H1 (cell line): Measurements from ENCODE around the gene CLPTM1L. TPM values are rescaled to one million over a fixed set of nuclear protein-coding genes. Genes with fewer than 3 reads are reported as not detected.
"Not testable (repeated sequence)": the region's sequence is repeated elsewhere in the genome, so short reads cannot be mapped to it uniquely, and the experiment has no call there.

Experiments
- CTCF ChIA-PET: fragments of 300-600 bp; sonication (Branson Sonifier 250); formaldehyde crosslinking; loops from one replicate; lab custom pipeline; 2021; ENCODE audit not compliant: partially characterized antibody; lab: Charles Lee
- POLR2A ChIA-PET: fragments of 300-600 bp; sonication (Branson Sonifier 250); formaldehyde crosslinking; loops from one replicate; lab custom pipeline; 2021; ENCODE audit warnings: inconsistent platforms; ENCODE audit not compliant: partially characterized antibody; lab: Charles Lee
- DNase-seq, 2 experiments: peaks; one replicate each; pipeline versions ENCODE4 v3.0.0 to v3.0.0-alpha.2; 2010 to 2022; ENCODE audit warnings: low spot score in 2 of 2, low read depth in 1 of 2, mixed read lengths in 1 of 2
- FAIRE-seq: peaks from 2 replicates; lab custom pipeline; 2011; peaks lifted over from hg19 to GRCh38; lab: Jason Lieb, UNC
- H2AFZ ChIP-seq: 2 replicates; pipeline ENCODE4 v1.8.1; 2012; ENCODE audit warnings: low read length, inconsistent platforms
- H2AK5ac ChIP-seq: 2 replicates; pipeline ENCODE4 v1.6.1; 2013; ENCODE audit warnings: low read depth, low read length
- H2BK120ac ChIP-seq: replicated peaks from 2 replicates; pipeline ENCODE3; 2013; ENCODE audit warnings: low read depth, low read length, inconsistent platforms
- H2BK12ac ChIP-seq: 2 replicates; pipeline ENCODE4 v1.6.1; 2013; ENCODE audit warnings: low read depth, low read length
- H2BK15ac ChIP-seq: 2 replicates; pipeline ENCODE4 v1.6.1; 2013; ENCODE audit warnings: low read length
- H2BK20ac ChIP-seq: 2 replicates; pipeline ENCODE4 v1.6.1; 2013; ENCODE audit warnings: low read length
- H2BK5ac ChIP-seq: 2 replicates; pipeline ENCODE4 v1.6.1; 2013; ENCODE audit warnings: low read depth, low read length
- H3K14ac ChIP-seq: 2 replicates; pipeline ENCODE4 v1.6.1; 2013; ENCODE audit warnings: inconsistent platforms; ENCODE audit not compliant: insufficient read length
- H3K18ac ChIP-seq: 2 replicates; pipeline ENCODE4 v1.6.1; 2013; ENCODE audit warnings: low read length; ENCODE audit errors: extremely low read depth
- H3K23ac ChIP-seq: 2 replicates; pipeline ENCODE4 v1.6.1; 2013; ENCODE audit warnings: inconsistent platforms; ENCODE audit not compliant: insufficient read length
- H3K23me2 ChIP-seq: 2 replicates; pipeline ENCODE4 v1.6.1; 2013; ENCODE audit warnings: low read depth, low read length
- H3K27ac ChIP-seq: 2 replicates; pipeline ENCODE4 v1.6.1; 2011; ENCODE audit warnings: low read depth, low read length, inconsistent platforms
- H3K27me3 ChIP-seq, 4 experiments: replicated peaks in 1 of 4; 1 replicate in 1 of 4; 2 replicates in 3 of 4; pipeline versions ENCODE4 v1.6.1 to v1.8.1; 2011 to 2013; ENCODE audit warnings: low read length in 3 of 4, mild to moderate bottlenecking in 3 of 4, inconsistent platforms in 2 of 4, mixed read lengths in 2 of 4, moderate library complexity in 1 of 4; ENCODE audit not compliant: control insufficient read depth in 3 of 4, insufficient read depth in 3 of 4; ENCODE audit errors: extremely low read depth in 1 of 4
- H3K36me3 ChIP-seq, 4 experiments: 2 replicates each; pipeline versions ENCODE4 v1.6.1 to v1.8.1; 2011 to 2013; ENCODE audit warnings: mild to moderate bottlenecking in 4 of 4, low read length in 3 of 4, moderate library complexity in 2 of 4, control low read depth in 1 of 4, inconsistent platforms in 1 of 4; ENCODE audit not compliant: insufficient read depth in 4 of 4, control insufficient read depth in 2 of 4
- H3K4ac ChIP-seq: replicated peaks from 2 replicates; pipeline ENCODE3; 2013; ENCODE audit warnings: low read length, low read depth, mixed read lengths, inconsistent platforms; ENCODE audit not compliant: insufficient read length
- H3K4me1 ChIP-seq, 4 experiments: replicated peaks in 1 of 4; 1 replicate in 1 of 4; 2 replicates in 3 of 4; pipeline versions ENCODE4 v1.6.1 to v1.8.1; 2011 to 2013; ENCODE audit warnings: low read length in 3 of 4, inconsistent platforms in 2 of 4, mixed read lengths in 1 of 4; ENCODE audit not compliant: insufficient read depth in 4 of 4, control insufficient read depth in 3 of 4
- H3K4me2 ChIP-seq, 2 experiments: 2 replicates each; pipeline versions ENCODE4 v1.6.1 to v1.8.1; 2011 to 2013; ENCODE audit warnings: low read depth in 2 of 2, low read length in 2 of 2, control low read depth in 1 of 2, inconsistent platforms in 1 of 2, mild to moderate bottlenecking in 1 of 2; ENCODE audit not compliant: insufficient read depth in 1 of 2
- H3K4me3 ChIP-seq, 4 experiments: fragments of 200-600, 300-600 bp in 1 of 4; sonication (generic), shearing (Covaris generic), sonication (Bioruptor Twin) in 1 of 4; 2 replicates each; pipeline versions ENCODE4 v1.5.1 to v1.8.1; 2011 to 2016; ENCODE audit warnings: low read length in 4 of 4, low read depth in 3 of 4, control low read depth in 2 of 4, inconsistent platforms in 2 of 4, mild to moderate bottlenecking in 2 of 4, mixed read lengths in 1 of 4, moderate library complexity in 1 of 4; ENCODE audit not compliant: insufficient read depth in 2 of 4; ENCODE audit errors: extremely low read depth in 1 of 4
- H3K56ac ChIP-seq: replicated peaks from 2 replicates; pipeline ENCODE3; 2013; ENCODE audit warnings: low read depth, mild to moderate bottlenecking, mixed read lengths, low read length, inconsistent platforms; ENCODE audit not compliant: insufficient read length
- H3K79me1 ChIP-seq: 2 replicates; pipeline ENCODE4 v1.6.1; 2013; ENCODE audit warnings: low read depth, low read length, control low read depth
- H3K79me2 ChIP-seq, 2 experiments: 2 replicates each; pipeline versions ENCODE4 v1.6.1 to v1.8.1; 2012 to 2013; ENCODE audit warnings: low read length in 2 of 2, mild to moderate bottlenecking in 2 of 2, inconsistent platforms in 1 of 2; ENCODE audit not compliant: insufficient read depth in 2 of 2, control insufficient read depth in 1 of 2
- H3K9ac ChIP-seq, 4 experiments: replicated peaks in 1 of 4; 1 replicate in 1 of 4; 2 replicates in 3 of 4; pipeline versions ENCODE4 v1.6.1 to v1.8.1; 2011 to 2013; ENCODE audit warnings: low read depth in 3 of 4, low read length in 3 of 4, control low read depth in 2 of 4, mild to moderate bottlenecking in 2 of 4, moderate library complexity in 2 of 4, inconsistent platforms in 1 of 4; ENCODE audit errors: extremely low read depth in 1 of 4
- H3K9me3 ChIP-seq, 2 experiments: 2 replicates each; pipeline versions ENCODE4 v1.6.1 to v1.8.1; 2012 to 2013; ENCODE audit warnings: mild to moderate bottlenecking in 2 of 2, moderate library complexity in 2 of 2, control low read depth in 1 of 2, inconsistent platforms in 1 of 2, low read depth in 1 of 2, low read length in 1 of 2, mixed read lengths in 1 of 2; ENCODE audit not compliant: insufficient read depth in 2 of 2
- H4K20me1 ChIP-seq, 2 experiments: replicated peaks in 1 of 2; 2 replicates each; pipeline versions ENCODE3 to v1.8.1; 2011 to 2013; ENCODE audit warnings: inconsistent platforms in 2 of 2, low read length in 2 of 2, mild to moderate bottlenecking in 1 of 2; ENCODE audit not compliant: insufficient read depth in 2 of 2, control insufficient read depth in 1 of 2
- H4K5ac ChIP-seq: 2 replicates; pipeline ENCODE4 v1.6.1; 2013; ENCODE audit warnings: low read length, low read depth, mixed read lengths, inconsistent platforms; ENCODE audit not compliant: insufficient read length
- H4K8ac ChIP-seq: 2 replicates; pipeline ENCODE4 v1.8.0; 2013; ENCODE audit warnings: mild to moderate bottlenecking, moderate library complexity, low read length, inconsistent platforms; ENCODE audit not compliant: insufficient read depth; ENCODE audit errors: extremely low read depth
- H4K91ac ChIP-seq: replicated peaks from 2 replicates; pipeline ENCODE3; 2013; ENCODE audit warnings: low read length, mixed read lengths, inconsistent platforms; ENCODE audit not compliant: insufficient read length
- WGBS, 2 experiments: shearing (Covaris generic) in 1 of 2; methylation state at CpG; one replicate each; pipeline versions ENCODE4 v1.1.6 to v1.1.7; 2013 to 2015; ENCODE audit warnings: low lambda C conversion rate in 2 of 2, mixed read lengths in 2 of 2, inconsistent platforms in 1 of 2, low coverage in 1 of 2, missing lambda C conversion rate in 1 of 2; ENCODE audit not compliant: insufficient replicate concordance in 2 of 2, insufficient coverage in 1 of 2, insufficient read length in 1 of 2; ENCODE audit errors: extremely low coverage in 1 of 2, missing lambda C conversion rate in 1 of 2; 5-methylcytosine and 5-hydroxymethylcytosine counted together
- polyA plus RNA-seq, 7 experiments: library from polyadenylated mRNA; depleted of rRNA in 3 of 7; stranded (reverse) in 5 of 7; unstranded in 2 of 7; fragments of >200 nt in 5 of 7; fragments of 200-250 nt in 2 of 7; gene quantifications; 1 replicate in 5 of 7; 2 replicates in 1 of 7; 4 replicates in 1 of 7; pipeline versions ENCODE4 v1.2.1 to v1.2.3, GENCODE V29; 2011 to 2013; ENCODE audit warnings: missing spikeins in 2 of 7, mixed read lengths in 2 of 7
- total RNA-seq: library from RNA; stranded (reverse); fragmentation: NEBNext Ultra II Directional; extraction: Animal tissue kit (Norgen Biotek cat#: 25700); gene quantifications from 2 replicates; pipeline ENCODE4 v1.2.1, GENCODE V29; 2021

Gene CLPTM1L
- total and polyA plus RNA-seq, 2 of the 8 experiments (the other 6 are each of a cell fraction or from before 2014, with no cell fraction given), result 102 to 119 TPM

DNA sequence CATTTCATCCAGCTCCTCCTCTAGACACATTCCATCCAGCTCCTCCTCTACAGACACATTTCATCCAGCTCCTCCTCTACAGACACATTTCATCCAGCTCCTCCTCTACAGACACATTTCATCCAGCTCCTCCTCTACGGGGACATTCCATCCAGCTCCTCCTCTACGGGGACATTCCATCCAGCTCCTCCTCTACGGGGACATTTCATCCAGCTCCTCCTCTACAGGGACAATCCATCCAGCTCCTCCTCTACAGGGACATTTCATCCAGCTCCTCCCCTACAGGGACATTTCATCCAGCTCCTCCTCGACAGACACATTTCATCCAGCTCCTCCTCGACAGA, 18.4 kb downstream of the CLPTM1L start:
- H3K14ac ChIP-seq, H2AK5ac ChIP-seq, H2BK15ac ChIP-seq, H3K27me3 ChIP-seq, H3K56ac ChIP-seq, H3K23ac ChIP-seq, H3K9me3 ChIP-seq, H4K91ac ChIP-seq, H2BK20ac ChIP-seq, H2AFZ ChIP-seq, DNase-seq, H3K4ac ChIP-seq, H3K23me2 ChIP-seq, H2BK12ac ChIP-seq, H3K27ac ChIP-seq, H4K5ac ChIP-seq, H3K9ac ChIP-seq, H2BK120ac ChIP-seq, H3K79me1 ChIP-seq, H3K18ac ChIP-seq, H3K4me3 ChIP-seq, H4K8ac ChIP-seq, H3K4me1 ChIP-seq, FAIRE-seq, H3K4me2 ChIP-seq, H2BK5ac ChIP-seq, H3K79me2 ChIP-seq: not testable (repeated sequence)
- 86% methylated on average over 5 of the region's 5 CpGs; no CpG with 5 or more reads in 1 of the 2 experiments for WGBS, 2 experiments
- Histone ChIP-seq H3K36me3 (peaks cover 18 to 59% (median 46%) of the 10 kb centered on the region in 4 experiments), H4K20me1 (peaks cover 2 to 15% of the 10 kb centered on the region in 2 experiments)
- ChIA-PET CTCF (interaction anchor here (1.0 to 1.9 kb wide), 5 partner anchors 9 to 164 kb away, joined by 3 to 5 read pairs (median 4); no protein-coding TSS in a partner anchor), POLR2A (interaction anchor here (0.6 to 4.3 kb wide), 6 partner anchors 9 to 161 kb away, joined by 3 to 15 read pairs (median 4); no protein-coding TSS in a partner anchor)
